Mucosa of descending colon (tissue), 3 donors: Measurements from ENCODE around the gene SALL3. TPM values are rescaled to one million over a fixed set of nuclear protein-coding genes. Genes with fewer than 3 reads are reported as not detected.
"Not testable (repeated sequence)": the region's sequence is repeated elsewhere in the genome, so short reads cannot be mapped to it uniquely, and the experiment has no call there.

Source experiments
- ATAC-seq: fragments of 200-7000 bp; cut with Tn5 transposase; one replicate; pipeline ENCODE4 v1.9.1; 2020; ENCODE audit warnings: mild to moderate bottlenecking, moderate library complexity
- DNase-seq, 3 donors: peaks; one replicate each; pipeline ENCODE4 v3.0.0-alpha.2; 2020
- H3K36me3 ChIP-seq: fragments of 200-600 bp; one replicate; pipeline ENCODE4 v1.8.0; 2021; ENCODE audit warnings: low read depth, mild to moderate bottlenecking
- H3K4me1 ChIP-seq: fragments of 200-600 bp; one replicate; pipeline ENCODE4 v1.8.0; 2021; ENCODE audit warnings: low read depth, mild to moderate bottlenecking
- H3K4me3 ChIP-seq: fragments of 200-600 bp; one replicate; pipeline ENCODE4 v1.8.0; 2021; ENCODE audit warnings: mild to moderate bottlenecking
- H3K9me3 ChIP-seq: fragments of 200-600 bp; one replicate; pipeline ENCODE4 v1.8.0; 2021; ENCODE audit warnings: mild to moderate bottlenecking
- intact Hi-C, 2 donors: fragments of 100-400 bp; cut with DNase I in 1 of 2; cut with micrococcal nuclease in 1 of 2; formaldehyde crosslinking; loops; one replicate each; pipeline versions ENCODE4 v1.11.0 to v1.11.1; 2022; cut with DNase I, micrococcal nuclease
- total RNA-seq, 3 donors: library from RNA; stranded (reverse); fragmentation: NEBNext Ultra II Directional in 2 of 3; extraction: Animal tissue kit (Norgen Biotek cat#: 25700) in 2 of 3; gene quantifications; one replicate each; pipeline versions ENCODE4 v1.2.1 to v1.2.4, GENCODE V29; 2021 to 2023
- TF ChIP-seq, protein P1 (sequence below): fragments of 200-600 bp; IDR thresholded peaks from one replicate; pipeline ENCODE4 v1.8.0; 2022; ENCODE audit warnings: antibody characterized with exemption, mild to moderate bottlenecking
- donor health status: DM: no; HTN: no; CAD: no; lungs with moderate emphysema.
- donor health status: DM: no; HTN: no; CAD: no.
- donor health status: DM: no; HTN: yes; CAD: no.

SALL3 gene
- total RNA-seq, 3 donors from 2014 or later, result not detected

GRCh38 chr18:78955051-78955450 is 24.6 kb upstream of the SALL3 start:
- intact Hi-C loops, result no loop called here
- TF ChIP-seq, protein P1, sequence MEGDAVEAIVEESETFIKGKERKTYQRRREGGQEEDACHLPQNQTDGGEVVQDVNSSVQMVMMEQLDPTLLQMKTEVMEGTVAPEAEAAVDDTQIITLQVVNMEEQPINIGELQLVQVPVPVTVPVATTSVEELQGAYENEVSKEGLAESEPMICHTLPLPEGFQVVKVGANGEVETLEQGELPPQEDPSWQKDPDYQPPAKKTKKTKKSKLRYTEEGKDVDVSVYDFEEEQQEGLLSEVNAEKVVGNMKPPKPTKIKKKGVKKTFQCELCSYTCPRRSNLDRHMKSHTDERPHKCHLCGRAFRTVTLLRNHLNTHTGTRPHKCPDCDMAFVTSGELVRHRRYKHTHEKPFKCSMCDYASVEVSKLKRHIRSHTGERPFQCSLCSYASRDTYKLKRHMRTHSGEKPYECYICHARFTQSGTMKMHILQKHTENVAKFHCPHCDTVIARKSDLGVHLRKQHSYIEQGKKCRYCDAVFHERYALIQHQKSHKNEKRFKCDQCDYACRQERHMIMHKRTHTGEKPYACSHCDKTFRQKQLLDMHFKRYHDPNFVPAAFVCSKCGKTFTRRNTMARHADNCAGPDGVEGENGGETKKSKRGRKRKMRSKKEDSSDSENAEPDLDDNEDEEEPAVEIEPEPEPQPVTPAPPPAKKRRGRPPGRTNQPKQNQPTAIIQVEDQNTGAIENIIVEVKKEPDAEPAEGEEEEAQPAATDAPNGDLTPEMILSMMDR, result no peak

DNA sequence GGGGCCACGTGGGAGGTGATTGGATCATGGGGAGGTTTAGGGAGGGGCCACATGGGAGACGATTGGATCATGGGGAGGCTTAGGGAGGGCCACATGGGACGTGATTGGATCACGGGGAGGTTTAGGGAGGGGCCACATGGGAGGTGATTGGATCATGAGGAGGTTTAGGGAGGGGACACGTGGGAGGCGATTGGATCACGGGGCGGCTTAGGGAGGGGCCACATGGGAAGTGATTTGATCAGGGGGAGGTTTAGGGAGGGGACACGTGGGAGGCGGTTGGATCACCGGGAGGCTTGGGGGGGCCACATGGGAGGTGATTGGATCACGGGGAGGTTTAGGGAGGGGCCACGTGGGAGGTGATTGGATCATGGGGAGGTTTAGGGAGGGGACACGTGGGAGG is 22.5 kb upstream of the SALL3 start:
- Histone ChIP-seq H3K4me1 (no peaks in the 10 kb centered on the region), H3K9me3 (no peaks in the 10 kb centered on the region), H3K36me3 (no peaks in the 10 kb centered on the region), H3K4me3 (no peak overlapping the region)
- TF ChIP-seq, protein P1, result no peak
- no peak for DNase-seq
- intact Hi-C loops, result no loop called here
- ATAC-seq, result no peak

More at GRCh38 chr18:78955051-78955450, 24.6 kb upstream of the SALL3 start:
- no peaks in the 10 kb centered on the region for H3K9me3 ChIP-seq
- no peaks in the 10 kb centered on the region for H3K36me3 ChIP-seq
- H3K4me1 ChIP-seq, result no peaks in the 10 kb centered on the region
- H3K4me3 ChIP-seq, result no peak overlapping the region
- ATAC-seq (no peak), DNase-seq (no peak)

GRCh38 chr18:78960709-78961108 is 18.9 kb upstream of the SALL3 start:
- DNase-seq (no peak), ATAC-seq (no peak)
- no peak overlapping the region for H3K4me3 ChIP-seq
- TF ChIP-seq, protein P1, result no peak
- peaks cover 4% of the 10 kb centered on the region for H3K9me3 ChIP-seq
- no peaks in the 10 kb centered on the region for H3K36me3 ChIP-seq
- intact Hi-C loops, result no loop called here
- H3K4me1 ChIP-seq, result no peaks in the 10 kb centered on the region

GRCh38 chr18:78962098-78962497 is 17.5 kb upstream of the SALL3 start:
- DNase-seq (no peak), ATAC-seq (no peak)
- Histone ChIP-seq H3K36me3 (no peaks in the 10 kb centered on the region), H3K4me1 (no peaks in the 10 kb centered on the region), H3K9me3 (peaks cover 4% of the 10 kb centered on the region), H3K4me3 (no peak overlapping the region)
- intact Hi-C loops, result no loop called here
- TF ChIP-seq, protein P1, result no peak

- H3K9me3 ChIP-seq, H3K4me1 ChIP-seq, DNase-seq, ATAC-seq, H3K36me3 ChIP-seq, intact Hi-C loops, H3K4me3 ChIP-seq: not testable (repeated sequence)
Observed at GRCh38 chr18:78964727-78965126, 14.9 kb upstream of the SALL3 start.

DNA sequence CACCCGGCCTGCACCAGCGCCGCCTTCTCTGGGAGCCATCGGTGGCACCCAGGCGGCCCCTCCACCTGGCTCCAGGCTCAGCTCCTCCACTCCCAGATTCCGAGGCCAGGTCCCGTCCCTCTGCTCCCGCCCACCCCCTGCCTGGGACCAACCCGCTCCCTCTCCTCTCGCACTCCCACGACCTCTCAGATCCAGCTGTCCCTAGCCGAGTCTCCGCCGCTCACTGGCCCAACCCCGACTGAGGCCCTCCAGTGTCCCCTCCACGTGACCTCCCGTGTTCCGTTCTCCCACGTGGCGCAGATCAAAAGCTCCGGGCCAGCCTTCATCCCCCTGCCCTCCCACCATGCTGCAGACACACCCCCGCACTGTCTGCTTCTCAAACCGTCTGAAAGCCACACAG is 14.4 kb upstream of the SALL3 start:
- intact Hi-C loops, result no loop called here
- DNase-seq, result no peak
- no peak for ATAC-seq
- peaks cover 4% of the 10 kb centered on the region for H3K9me3 ChIP-seq
- TF ChIP-seq, protein P1, result no peak
- no peak overlapping the region for H3K4me3 ChIP-seq
- no peaks in the 10 kb centered on the region for H3K4me1 ChIP-seq
- no peaks in the 10 kb centered on the region for H3K36me3 ChIP-seq
